ENCODE measurements around the gene GLRX3.
A peak's percentile ranks its signal among the peaks of the same experiment; 100 is the strongest.

Gene GLRX3

GRCh38 chr10:130121486-130122079, 14.6 kb upstream of the GLRX3 start:
- Histone ChIP-seq H3K79me2 (ENCODE audit: low read length) (no peaks in the 10 kb centered on the region), H3K9ac (ENCODE audit: low read length) (no peak overlapping the region), H3K27ac (ENCODE audit: low read length) (no peak overlapping the region), H3K4me1 (ENCODE audit: low read length) (no peaks in the 10 kb centered on the region), H3K4me2 (ENCODE audit: low read length) (no peak overlapping the region), H3K27me3 (ENCODE audit: low read depth, low read length) (no peaks in the 10 kb centered on the region), H4K20me1 (ENCODE audit: insufficient read depth, low read length) (no peaks in the 10 kb centered on the region), H3K4me3 (ENCODE audit: low read length) (no peak overlapping the region), H2AFZ (ENCODE audit: low read depth, low read length) (no peak overlapping the region), H3K36me3 (replicated peaks; ENCODE audit: low read depth, low read length) (no peaks in the 10 kb centered on the region), H3K9me3 (ENCODE audit: insufficient read depth, low read length) (no peaks in the 10 kb centered on the region)
- no peak for TF ChIP-seq EZH2phosphoT487 (IDR thresholded peaks at IDR 0.05; ENCODE audit: low read depth)
- TF ChIP-seq CTCF (IDR thresholded peaks at IDR 0.05; ENCODE audit: low read depth, low read length) = no peak

- TF ChIP-seq EZH2phosphoT487 (IDR thresholded peaks at IDR 0.05; ENCODE audit: low read depth) = no peak
- TF ChIP-seq CTCF (IDR thresholded peaks at IDR 0.05; ENCODE audit: low read depth, low read length) = peak; percentile 67
- Histone ChIP-seq H3K4me1 (ENCODE audit: low read length) (peaks cover 5% of the 10 kb centered on the region; the same call in 1 of the 2 replicates), H3K9ac (ENCODE audit: low read length) (no peak overlapping the region), H3K27me3 (ENCODE audit: low read depth, low read length) (no peaks in the 10 kb centered on the region), H3K4me3 (ENCODE audit: low read length) (no peak overlapping the region), H3K9me3 (ENCODE audit: insufficient read depth, low read length) (no peaks in the 10 kb centered on the region), H2AFZ (ENCODE audit: low read depth, low read length) (no peak overlapping the region), H3K36me3 (replicated peaks; ENCODE audit: low read depth, low read length) (no peaks in the 10 kb centered on the region), H3K4me2 (ENCODE audit: low read length) (peak overlapping the region; percentile 57), H3K27ac (ENCODE audit: low read length) (no peak overlapping the region), H3K79me2 (ENCODE audit: low read length) (no peaks in the 10 kb centered on the region), H4K20me1 (ENCODE audit: insufficient read depth, low read length) (no peaks in the 10 kb centered on the region)
Measured at GRCh38 chr10:130127364-130128061, 8.7 kb upstream of the GLRX3 start.

- no peak overlapping the region for H3K9ac ChIP-seq (ENCODE audit: low read length)
- no peak overlapping the region for H3K4me2 ChIP-seq (ENCODE audit: low read length)
- no peak overlapping the region for H3K4me3 ChIP-seq (ENCODE audit: low read length)
- H3K79me2 ChIP-seq (ENCODE audit: low read length) = no peaks in the 10 kb centered on the region
- no peaks in the 10 kb centered on the region for H3K36me3 ChIP-seq (replicated peaks; ENCODE audit: low read depth, low read length)
- H3K4me1 ChIP-seq (ENCODE audit: low read length) = peaks cover 5% of the 10 kb centered on the region; the same call in 1 of the 2 replicates
- no peaks in the 10 kb centered on the region for H3K9me3 ChIP-seq (ENCODE audit: insufficient read depth, low read length)
- no peaks in the 10 kb centered on the region for H4K20me1 ChIP-seq (ENCODE audit: insufficient read depth, low read length)
- TF ChIP-seq EZH2phosphoT487 (IDR thresholded peaks at IDR 0.05; ENCODE audit: low read depth) (no peak), CTCF (IDR thresholded peaks at IDR 0.05; ENCODE audit: low read depth, low read length) (no peak)
- H3K27me3 ChIP-seq (ENCODE audit: low read depth, low read length) = no peaks in the 10 kb centered on the region
- no peak overlapping the region for H2AFZ ChIP-seq (ENCODE audit: low read depth, low read length)
- no peak overlapping the region for H3K27ac ChIP-seq (ENCODE audit: low read length)
Measured at GRCh38 chr10:130128062-130128781, 8.0 kb upstream of the GLRX3 start.

GRCh38 chr10:130128922-130129321, 7.3 kb upstream of the GLRX3 start:
- Histone ChIP-seq H3K27ac (ENCODE audit: low read length) (no peak overlapping the region), H2AFZ (ENCODE audit: low read depth, low read length) (no peak overlapping the region), H3K4me2 (ENCODE audit: low read length) (no peak overlapping the region), H3K79me2 (ENCODE audit: low read length) (no peaks in the 10 kb centered on the region), H3K9me3 (ENCODE audit: insufficient read depth, low read length) (no peaks in the 10 kb centered on the region), H3K27me3 (ENCODE audit: low read depth, low read length) (no peaks in the 10 kb centered on the region), H3K4me3 (ENCODE audit: low read length) (no peak overlapping the region), H3K36me3 (replicated peaks; ENCODE audit: low read depth, low read length) (no peaks in the 10 kb centered on the region), H4K20me1 (ENCODE audit: insufficient read depth, low read length) (no peaks in the 10 kb centered on the region), H3K4me1 (ENCODE audit: low read length) (peaks cover 5% of the 10 kb centered on the region; the same call in 1 of the 2 replicates), H3K9ac (ENCODE audit: low read length) (no peak overlapping the region)
- TF ChIP-seq CTCF (IDR thresholded peaks at IDR 0.05; ENCODE audit: low read depth, low read length) (no peak), EZH2phosphoT487 (IDR thresholded peaks at IDR 0.05; ENCODE audit: low read depth) (no peak)
